GM11168 (cell line): ENCODE data around the gene WDR12.
"Not testable (repeated sequence)": the region's sequence is repeated elsewhere in the genome, so short reads cannot be mapped to it uniquely, and the experiment has no call there.

Source experiments
- in situ Hi-C: fragments of 300-500 bp; cut with MboI; formaldehyde crosslinking; loops from one replicate; pipeline ENCODE4 v1.12.0; 2022; ENCODE audit warnings: low sequenced_read_pairs; ENCODE audit not compliant: unreplicated experiment

WDR12 gene

GRCh38 chr2:202911512-202912341, at the start of gene WDR12, which contains the start of gene CARF:
Gene WDR12 (minus strand): TSS chr2:202911673. CDS start chr2:202911476, 197 bp downstream.
Gene CARF (plus strand): TSS chr2:202912275. CDS start chr2:202941903, 29,628 bp downstream.
- in situ Hi-C loops = no loop called here

- in situ Hi-C loops = no loop called here
Observed at GRCh38 chr2:202960524-202960923, 49.1 kb upstream of the WDR12 start.

GRCh38 chr2:202950592-202950991, 39.1 kb upstream of the WDR12 start:
- in situ Hi-C loops = no loop called here

GRCh38 chr2:202949333-202949732, 37.9 kb upstream of the WDR12 start:
- in situ Hi-C loops = not testable (repeated sequence)

GRCh38 chr2:202945497-202945896, 34.0 kb upstream of the WDR12 start:
- in situ Hi-C loops = no loop called here

- in situ Hi-C loops = no loop called here
Observed at GRCh38 chr2:202944816-202945215, 33.3 kb upstream of the WDR12 start.

- in situ Hi-C loops = no loop called here
Observed at GRCh38 chr2:202944408-202944807, 32.9 kb upstream of the WDR12 start.

GRCh38 chr2:202941771-202942170, 30.3 kb upstream of the WDR12 start:
- in situ Hi-C loops = no loop called here

GRCh38 chr2:202938960-202939359, 27.5 kb upstream of the WDR12 start:
- in situ Hi-C loops = no loop called here

GRCh38 chr2:202934456-202934855, 23.0 kb upstream of the WDR12 start:
- in situ Hi-C loops = no loop called here

GRCh38 chr2:202933958-202934357, 22.5 kb upstream of the WDR12 start:
- in situ Hi-C loops = no loop called here

- in situ Hi-C loops = no loop called here
Observed at GRCh38 chr2:202933139-202933510, 21.7 kb upstream of the WDR12 start.

- in situ Hi-C loops = no loop called here
Observed at GRCh38 chr2:202932425-202933138, 21.1 kb upstream of the WDR12 start.

GRCh38 chr2:202918860-202919259, 7.4 kb upstream of the WDR12 start:
- in situ Hi-C loops = no loop called here

- in situ Hi-C loops = not testable (repeated sequence)
Observed at GRCh38 chr2:202912342-202913201, 1.1 kb upstream of the WDR12 start.

GRCh38 chr2:202911203-202911511, 316 bp downstream of the WDR12 start:
- in situ Hi-C loops = no loop called here

- in situ Hi-C loops = no loop called here
Observed at GRCh38 chr2:202910698-202911097, 775 bp downstream of the WDR12 start.

- in situ Hi-C loops = not testable (repeated sequence)
Observed at GRCh38 chr2:202910250-202910649, 1.2 kb downstream of the WDR12 start.

GRCh38 chr2:202909394-202910192, 1.9 kb downstream of the WDR12 start:
- in situ Hi-C loops = no loop called here

GRCh38 chr2:202908186-202908585, 3.3 kb downstream of the WDR12 start:
- in situ Hi-C loops = no loop called here
